GM19452 (cell line): ENCODE measurements around the gene NTMT1.

Source experiments
- ATAC-seq: cut with Tn5 transposase; IDR thresholded peaks from one replicate; pipeline ENCODE4 v1.9.1; 2021; ENCODE audit not compliant: unreplicated experiment

Gene NTMT1

DNA sequence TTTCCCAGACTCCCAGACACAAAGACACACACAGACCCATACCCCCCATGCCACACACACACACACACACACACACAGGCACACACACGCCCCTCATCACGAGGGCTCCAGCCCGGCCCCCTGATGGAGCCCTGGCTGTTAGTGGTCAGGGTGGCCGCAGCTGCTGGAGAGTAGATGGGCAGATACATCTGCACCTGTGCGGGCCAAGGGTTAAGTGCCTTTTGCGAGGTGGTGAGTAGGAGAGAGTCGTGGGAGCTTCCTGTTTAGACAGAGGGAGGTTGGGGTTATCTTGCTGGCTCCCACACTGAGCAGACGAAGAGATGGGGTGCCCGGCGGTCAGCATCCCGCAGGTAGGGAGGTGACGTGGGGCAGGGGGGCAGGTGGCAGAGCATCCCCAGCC, 47.6 kb downstream of the NTMT1 start:
- no peak for ATAC-seq

DNA sequence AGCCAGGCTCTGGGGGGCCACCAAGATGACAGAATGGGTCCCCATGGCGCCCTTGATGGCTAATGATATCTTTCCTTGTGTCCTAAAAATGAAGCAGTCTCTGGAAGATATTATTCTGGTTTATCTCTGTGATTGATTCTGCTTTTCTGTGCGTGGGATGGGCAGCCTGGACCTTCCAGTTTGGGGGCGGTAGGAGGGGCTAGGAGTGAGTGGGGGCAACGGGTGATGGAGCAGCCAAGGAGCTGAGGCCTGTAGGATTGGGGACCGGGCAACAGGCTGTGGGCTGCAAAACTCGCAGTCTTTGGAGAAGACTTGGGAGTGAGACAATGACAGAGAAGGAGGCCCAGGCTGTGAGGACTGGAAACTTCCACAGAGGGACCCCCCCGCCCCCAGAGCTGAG, 48.3 kb downstream of the NTMT1 start:
- ATAC-seq = no peak

DNA sequence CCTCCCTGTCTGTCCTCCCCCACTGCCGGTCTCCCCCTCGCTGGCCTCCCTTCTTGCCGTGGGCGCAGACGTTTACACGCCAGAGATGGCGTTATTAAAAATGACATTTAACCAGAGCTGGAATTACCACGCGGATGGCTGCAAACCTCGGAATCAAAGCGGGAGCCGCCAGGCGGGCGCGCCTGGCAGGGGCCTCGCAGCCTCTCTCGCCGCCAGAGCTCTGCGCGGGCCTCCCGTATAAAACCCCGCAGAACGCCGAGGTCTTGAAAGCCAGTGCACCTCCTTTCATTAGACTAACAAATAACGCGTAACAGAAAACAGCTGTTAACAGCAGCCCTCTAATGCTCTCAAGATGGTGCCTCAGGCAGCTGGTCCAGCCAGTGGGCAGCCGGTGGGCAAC, 49.7 kb downstream of the NTMT1 start:
- no peak for ATAC-seq

DNA sequence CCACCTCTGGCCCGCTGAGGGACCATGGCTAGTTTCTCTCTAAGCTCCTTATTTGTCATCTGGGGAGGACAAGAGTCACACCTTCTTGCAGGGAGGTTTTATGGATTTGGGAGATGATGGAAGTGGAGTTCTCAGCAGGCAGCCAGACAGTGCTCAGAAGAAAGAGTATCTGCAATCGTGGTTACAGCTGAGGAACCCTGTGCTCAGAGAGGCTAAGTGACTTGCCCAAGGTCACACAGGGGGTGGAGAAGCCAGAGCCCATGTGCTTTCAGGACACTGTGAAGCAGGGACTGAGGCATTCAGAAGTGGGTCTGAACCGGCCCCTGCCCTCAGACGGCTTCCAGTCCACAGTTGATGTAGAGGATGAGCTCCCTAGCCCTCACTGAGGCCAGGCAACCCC, 50.3 kb downstream of the NTMT1 start:
- no peak for ATAC-seq

DNA sequence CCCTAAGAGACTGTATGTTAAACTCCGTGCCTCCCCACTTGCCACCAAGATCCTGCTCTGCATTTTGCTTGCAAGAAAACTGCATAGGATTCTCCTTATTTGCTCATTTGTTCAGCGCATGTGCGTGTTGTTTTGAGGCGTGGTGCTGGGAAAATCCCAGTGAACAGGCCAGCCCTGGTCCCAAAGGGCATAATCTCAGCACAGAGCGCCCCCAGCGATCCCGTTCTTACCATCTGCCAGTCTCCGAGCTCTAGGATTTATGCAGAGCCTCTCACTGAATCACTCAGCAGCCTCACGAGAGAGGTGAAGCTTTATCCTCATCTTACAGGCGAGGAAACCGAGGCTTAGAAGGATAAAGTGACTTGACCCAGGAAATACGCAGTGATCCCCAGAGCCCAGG, 51.0 kb downstream of the NTMT1 start:
- ATAC-seq = no peak

- ATAC-seq = no peak
These were observed 51.5 kb downstream of the NTMT1 start for GRCh38 chr9:129677456-129677855.

- no peak for ATAC-seq
These were observed 52.9 kb downstream of the NTMT1 start for GRCh38 chr9:129678844-129679243.

GRCh38 chr9:129679537-129679936, 53.6 kb downstream of the NTMT1 start:
- ATAC-seq = no peak

DNA sequence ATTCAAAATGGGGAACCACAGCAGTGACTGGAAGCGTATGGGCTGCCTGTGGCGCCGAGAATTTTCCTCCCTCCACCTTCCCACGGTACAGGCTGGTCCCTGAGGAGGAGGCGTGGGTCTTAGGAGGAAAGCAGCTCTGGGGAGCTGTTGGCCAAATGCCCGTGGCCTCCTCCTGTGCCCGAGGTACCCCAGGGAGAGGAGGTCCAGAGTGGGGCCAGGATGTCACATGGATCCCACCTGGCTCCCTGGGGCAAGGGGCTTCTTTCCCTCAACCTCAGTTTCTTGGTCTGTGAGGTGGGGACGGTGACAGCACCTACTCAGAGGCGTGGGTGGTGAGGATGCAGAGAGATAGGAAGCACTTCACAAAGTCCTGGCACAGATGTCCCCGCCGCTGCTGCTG, 56.0 kb downstream of the NTMT1 start:
- ATAC-seq = no peak

DNA sequence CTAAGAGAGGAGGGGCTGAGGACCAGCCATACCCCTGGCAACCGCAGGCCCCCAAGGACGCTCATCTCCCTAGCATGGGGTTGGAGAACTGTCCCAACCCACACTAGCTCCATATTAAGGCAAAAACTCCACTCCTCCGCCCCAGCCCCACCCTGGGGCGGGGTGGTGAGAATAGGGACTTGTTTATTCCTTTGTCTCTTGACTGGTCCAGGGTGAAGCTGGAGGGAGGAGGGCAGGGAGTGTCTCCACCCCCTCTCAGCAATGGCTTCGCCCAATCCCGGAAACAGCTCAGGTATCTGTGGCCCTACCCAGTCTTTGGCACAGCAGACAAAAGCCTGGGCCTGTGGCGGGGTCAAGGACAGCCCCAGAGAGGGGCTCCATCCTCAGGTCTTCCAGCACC, 56.4 kb downstream of the NTMT1 start:
- no peak for ATAC-seq

GRCh38 chr9:129685220-129685932, 59.4 kb downstream of the NTMT1 start:
- no peak for ATAC-seq
